Activated T-cell treated with anti-CD3 and anti-CD28 coated beads, Interleukin-2, amount 50 U/mL, for 1 hour (primary cell): ENCODE measurements around the gene EPHB2.
"Not testable (repeated sequence)": the region's sequence is repeated elsewhere in the genome, so short reads cannot be mapped to it uniquely, and the experiment has no call there.

ENCODE experiments used
- DNase-seq: peaks from one replicate; pipeline ENCODE4 v3.0.0-alpha.2; 2020

The EPHB2 gene

DNA sequence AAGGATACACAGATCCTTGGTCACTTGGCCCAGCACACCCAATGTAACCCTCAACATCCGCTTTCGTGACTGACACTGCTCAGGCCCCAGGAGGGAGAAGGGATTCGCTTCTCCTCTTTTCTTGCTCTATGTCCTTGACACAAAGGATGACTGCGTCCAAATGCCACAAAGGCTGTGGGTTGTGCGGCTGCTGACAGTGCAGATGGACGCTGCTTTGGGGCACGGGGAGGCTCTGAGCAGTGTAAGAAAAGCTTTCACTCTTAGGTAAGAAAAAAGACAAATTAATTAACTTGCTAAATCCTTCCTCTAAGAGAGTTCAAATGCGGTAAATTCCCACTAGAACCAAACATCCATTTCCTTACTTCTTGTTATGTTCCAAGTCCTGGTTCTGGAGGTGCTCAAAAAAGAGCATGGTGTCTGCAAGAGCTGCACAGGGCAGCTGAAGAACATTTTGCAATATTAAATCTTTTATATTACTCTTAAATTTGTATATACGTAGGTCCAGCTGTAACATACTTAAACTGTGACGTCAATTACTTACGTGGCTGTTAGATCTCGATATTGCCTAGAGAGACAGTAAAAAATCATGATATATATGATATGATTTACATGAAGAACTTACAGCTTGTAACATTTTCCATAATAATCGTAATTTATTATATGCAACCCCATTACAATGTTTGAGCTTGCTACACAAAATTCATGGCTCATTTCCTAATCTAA lies 19.4 kb upstream of the EPHB2 start:
- no peak for DNase-seq

DNA sequence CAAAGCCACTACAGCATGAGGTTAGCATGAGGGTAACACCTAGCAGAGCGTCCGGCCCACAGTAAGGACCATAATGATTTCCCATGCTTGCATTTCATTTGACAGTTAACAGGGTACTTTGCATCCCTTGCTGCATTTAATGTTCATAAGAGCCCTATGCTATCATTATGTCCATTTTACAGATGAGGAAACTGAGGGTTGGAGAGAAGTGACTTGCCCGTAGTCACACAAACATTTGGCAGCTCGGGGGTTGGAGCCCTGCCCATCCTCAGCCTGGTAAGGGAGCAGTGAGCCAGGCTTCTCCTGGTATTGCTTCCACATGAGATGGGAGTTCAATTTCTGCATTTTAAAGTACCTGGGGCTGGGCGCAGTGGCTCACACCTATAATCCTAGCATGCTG lies 16.5 kb upstream of the EPHB2 start:
- DNase-seq, result no peak

DNA sequence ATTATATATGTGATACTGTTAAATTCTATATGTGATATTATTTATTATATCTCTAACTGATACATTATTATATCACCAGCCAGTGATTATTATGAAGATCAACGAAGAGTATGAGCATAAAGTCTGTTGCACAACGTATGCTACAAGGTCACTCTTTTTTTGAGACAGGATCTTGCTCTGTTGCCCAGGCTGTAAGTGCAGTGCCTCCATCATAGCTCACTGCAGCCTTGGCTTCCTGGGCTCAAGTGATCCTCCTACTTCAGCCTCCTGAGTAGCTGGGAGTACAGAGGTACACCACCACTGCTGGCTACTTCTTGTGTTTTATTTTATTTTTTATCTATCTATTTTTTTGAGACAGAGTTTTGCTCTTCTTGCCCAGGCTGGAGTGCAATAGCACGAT lies 14.0 kb upstream of the EPHB2 start:
- no peak for DNase-seq

DNA sequence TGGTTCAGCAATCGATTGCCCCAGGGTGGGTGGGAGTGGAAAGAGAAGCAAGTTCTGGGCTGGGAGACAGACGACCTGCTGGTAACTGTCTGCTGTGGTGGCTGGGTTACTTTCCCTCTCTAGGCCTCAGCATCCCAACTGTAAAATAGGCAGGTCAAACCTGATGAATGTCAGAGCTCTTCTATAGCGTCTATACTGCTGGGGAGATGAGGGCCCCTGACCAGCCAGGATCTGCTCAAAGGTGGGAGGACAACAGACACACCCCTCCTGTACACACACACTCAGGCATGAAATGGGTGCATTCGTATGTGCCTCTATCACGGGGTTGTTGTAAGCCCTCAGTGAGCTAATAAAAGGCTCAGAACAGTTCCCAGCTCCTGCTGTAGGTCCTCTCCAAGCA lies 12.7 kb upstream of the EPHB2 start:
- no peak for DNase-seq

DNA sequence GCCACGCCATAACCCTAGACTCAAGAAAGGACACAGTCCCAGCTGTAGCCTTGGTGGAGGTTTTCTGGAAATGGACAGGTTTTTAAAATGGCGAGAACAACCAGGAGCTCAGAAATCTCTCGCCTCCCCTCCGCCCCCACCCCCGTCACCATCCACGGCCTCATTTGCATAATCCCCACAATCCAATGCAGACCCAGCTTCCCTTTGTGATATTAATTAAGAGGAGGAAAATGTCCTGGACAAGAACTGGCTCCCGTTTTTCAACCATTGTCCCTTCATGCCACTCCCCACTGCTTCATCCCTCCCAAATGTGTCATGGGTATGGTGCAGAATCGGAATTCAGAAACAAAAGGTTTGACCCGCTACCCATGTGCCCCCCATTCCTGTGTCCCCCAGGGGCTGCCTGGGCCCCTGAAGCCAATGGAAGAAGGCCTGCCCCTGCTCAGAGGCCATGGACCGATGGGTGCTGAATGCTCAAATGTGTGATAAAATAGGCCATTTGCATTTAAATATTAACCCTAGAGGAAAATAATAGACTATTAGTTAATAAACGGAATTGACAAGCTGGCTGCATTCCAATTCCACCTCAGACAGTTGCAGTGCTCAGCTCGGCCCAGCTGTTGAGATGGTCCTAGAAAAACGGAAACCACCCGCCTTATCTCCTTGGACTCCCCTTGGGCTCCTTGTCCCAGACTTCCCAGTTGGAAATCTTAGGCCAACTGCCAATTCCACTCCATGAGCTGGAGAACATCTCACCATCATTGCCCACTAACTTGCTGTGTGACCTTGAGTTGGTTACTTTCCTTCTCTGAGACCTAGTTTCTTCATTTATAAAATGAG lies 10.7 kb upstream of the EPHB2 start:
- DNase-seq, result no peak

DNA sequence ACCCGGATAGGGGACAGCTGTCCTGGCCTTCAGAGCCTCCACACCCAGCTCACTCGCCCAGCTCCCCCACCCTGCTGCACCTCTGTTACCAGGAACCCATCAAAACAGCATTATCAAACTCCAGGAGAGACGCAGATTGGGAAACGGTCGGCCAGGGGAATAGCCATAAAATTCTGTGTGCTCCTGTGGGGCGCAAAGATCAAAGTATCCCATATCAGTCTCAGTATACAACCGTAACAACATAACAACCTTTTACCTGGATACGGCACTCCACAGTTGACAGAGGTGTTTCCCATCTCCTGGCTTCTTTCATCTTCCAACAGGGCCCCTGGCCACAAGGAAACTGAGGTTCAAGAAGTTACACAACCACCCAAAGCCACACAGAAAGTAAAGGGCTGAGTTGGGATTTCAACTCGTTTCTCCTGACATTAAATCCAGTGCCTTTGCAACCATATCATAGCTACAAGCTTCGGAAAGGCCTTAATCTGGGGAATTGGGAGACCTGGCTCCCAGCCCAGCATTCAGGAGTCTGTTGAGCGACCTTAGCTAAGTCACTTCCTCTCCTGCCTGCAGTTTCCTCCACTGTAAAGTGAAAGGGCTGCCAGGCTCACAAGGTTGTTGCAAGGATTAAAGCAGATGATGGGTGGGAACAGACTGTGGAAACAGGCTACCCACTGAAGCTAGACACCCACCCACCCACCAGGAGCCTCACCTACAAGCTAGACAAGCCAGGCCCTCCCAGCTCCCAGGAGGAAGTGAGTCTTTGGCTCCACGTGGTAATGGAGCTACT lies 8.1 kb upstream of the EPHB2 start:
- no peak for DNase-seq

DNA sequence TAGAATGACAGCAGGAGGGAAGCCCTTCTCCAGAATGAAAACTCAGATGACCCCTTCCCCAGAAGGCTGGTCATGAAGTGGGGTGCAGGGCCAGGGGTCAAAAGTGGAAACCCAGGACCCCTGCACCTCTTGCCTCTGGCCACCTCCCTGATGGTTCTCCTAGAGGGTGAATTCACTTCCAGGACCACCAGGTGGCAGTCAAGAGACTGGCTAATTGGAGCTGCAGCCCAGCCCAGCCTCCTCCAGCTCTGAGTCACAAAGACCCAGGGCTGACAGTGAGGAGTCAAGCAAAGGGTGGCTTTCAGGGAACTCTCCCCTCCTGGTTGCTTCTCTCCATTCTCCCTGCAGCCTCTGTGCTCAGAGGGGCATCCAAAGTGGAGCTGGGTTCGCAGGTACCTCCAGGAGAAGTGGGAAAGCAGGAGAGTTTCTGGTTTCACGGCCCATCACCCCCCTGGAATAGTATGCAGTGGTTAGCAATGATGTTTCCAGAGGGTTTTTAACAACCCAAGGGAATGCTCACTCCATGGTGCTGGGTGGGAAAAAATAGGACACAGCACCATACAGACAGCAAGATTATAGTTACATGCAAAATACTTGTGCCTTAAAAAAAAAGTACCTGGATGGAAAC lies 6.1 kb upstream of the EPHB2 start:
- DNase-seq, result peak; percentile 58

DNA sequence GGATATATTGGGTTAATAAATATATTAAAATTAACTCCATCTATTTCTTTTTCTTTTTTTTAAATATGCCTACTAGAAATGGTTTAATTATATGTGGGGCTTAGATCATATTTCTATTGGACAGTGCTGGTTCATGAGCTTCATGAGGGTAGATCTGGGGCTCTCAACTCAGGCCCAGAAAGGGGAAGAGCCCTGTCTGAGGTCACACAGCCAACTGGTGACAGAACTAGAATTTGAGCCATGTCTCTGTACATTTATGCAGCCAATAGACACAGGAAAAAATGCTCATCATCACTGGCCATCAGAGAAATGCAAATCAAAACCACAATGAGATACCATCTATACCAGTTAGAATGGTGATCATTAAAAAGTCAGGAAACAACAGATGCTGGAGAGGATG lies 5.1 kb upstream of the EPHB2 start:
- DNase-seq, result no peak

DNA sequence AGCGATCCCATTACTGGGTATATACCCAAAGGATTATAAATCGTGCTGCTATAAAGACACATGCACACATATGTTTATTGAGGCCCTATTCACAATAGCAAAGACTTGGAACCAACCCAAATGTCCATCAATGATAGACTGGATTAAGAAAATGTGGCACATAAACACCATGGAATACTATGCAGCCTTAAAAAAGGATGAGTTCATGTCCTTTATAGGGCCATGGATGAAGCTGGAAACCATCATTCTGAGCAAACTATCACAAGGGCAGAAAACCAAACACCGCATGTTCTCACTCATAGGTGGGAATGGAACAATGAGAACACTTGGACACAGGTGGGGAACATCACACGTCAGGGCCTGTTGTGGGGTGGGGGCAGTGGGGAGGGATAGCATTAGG lies 4.5 kb upstream of the EPHB2 start:
- not testable (repeated sequence) for DNase-seq

DNA sequence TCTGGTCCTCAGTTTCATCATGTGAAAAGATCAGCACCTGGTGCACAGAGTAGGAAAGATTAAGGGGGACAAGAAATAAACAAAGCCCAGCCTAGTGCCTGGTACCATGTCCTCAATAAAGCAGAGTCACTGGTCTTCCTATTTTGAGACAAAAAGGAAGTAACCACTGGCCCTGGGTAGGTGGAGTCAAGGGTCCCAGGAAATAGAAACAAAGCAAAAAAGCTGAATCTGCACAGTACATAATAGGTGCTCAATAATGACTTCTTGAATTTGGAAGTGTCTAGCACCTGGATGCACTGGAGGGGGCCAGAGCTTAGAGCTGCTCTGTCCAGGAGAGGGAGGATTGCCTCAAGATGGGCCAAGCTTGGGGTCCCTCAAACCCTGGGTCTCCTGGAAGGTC lies 1.9 kb upstream of the EPHB2 start:
- DNase-seq, result no peak

DNA sequence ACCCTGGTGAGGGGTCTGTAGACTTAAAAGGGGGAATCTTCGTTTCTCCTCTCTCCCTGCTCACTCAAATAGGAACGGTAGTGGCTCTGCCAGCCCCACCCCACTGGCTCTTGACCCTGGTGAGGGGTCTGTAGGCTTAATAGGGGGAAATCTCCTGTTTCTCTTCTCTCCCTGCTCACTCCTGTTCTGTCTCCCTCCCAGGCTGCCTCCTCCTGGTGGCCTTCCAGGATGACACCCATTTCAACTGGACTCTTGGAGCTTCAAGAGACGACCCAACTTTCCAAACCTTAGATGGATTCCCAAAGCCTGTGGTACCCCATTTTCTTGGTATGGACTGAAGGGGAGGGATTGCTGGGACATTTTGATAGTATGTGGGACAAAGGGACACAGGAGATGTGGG lies 1.4 kb upstream of the EPHB2 start:
- DNase-seq, result no peak

DNA sequence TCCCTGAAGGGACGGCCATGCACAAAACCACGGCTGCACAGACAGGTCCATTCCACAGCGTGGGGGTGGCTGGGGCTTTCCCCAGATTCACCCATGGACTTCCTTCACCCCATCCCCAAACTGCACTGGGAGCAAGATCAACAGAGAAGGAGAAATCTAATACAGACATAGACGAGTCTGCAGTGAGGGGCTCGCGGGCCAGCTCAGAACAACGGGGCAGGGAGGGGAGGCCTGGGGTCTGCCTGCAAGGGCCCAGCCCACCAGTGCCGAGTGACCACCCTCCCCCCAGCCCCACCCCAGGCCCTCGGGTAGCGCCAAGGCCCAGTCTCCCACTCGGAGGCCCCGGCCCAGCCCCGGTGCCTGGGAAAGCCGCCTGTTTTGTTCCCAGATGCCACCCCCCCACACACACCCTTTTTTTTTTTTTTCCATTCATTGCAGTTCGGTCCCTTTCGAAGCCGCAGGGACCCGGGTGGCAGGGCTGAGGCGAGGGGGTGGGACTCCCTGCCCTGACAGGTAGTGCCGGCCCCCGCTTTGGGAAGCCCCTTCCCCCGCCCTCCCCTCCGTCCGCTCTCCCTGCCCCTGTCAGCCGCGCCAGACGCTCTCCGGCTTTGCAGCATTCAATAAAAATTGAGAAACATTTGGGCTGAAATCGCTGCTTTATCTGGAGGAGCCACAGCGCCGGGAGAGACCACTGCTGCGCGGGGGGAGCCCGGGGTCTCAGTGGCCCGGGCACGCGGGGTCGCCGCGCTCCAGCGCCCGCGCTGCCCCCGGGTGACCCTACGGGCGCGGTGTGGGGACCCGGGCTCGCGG lies 543 bp upstream of the EPHB2 start:
- peak; percentile 39 for DNase-seq

DNA sequence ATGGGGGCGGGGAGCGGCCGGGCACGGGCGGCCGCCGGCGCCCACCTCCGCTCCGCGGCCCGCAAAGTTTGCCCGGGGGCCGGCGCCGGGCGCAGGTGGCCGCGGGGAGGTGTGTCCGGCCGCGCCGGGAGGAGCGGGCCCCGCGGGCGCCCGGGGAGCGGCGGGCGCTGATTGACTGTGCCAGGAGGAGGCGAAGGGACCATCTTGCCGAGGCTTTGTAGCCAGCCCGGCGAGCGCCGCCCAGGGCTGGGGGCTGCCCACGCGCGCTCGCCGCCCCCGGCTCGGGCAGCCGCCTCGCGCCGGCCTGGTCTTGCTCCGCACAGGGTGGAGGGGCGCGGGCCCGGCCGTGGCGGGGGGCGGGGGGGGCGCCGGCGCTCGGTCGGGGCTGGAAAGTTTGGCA lies 432 bp downstream of the EPHB2 start:
- no peak for DNase-seq

DNA sequence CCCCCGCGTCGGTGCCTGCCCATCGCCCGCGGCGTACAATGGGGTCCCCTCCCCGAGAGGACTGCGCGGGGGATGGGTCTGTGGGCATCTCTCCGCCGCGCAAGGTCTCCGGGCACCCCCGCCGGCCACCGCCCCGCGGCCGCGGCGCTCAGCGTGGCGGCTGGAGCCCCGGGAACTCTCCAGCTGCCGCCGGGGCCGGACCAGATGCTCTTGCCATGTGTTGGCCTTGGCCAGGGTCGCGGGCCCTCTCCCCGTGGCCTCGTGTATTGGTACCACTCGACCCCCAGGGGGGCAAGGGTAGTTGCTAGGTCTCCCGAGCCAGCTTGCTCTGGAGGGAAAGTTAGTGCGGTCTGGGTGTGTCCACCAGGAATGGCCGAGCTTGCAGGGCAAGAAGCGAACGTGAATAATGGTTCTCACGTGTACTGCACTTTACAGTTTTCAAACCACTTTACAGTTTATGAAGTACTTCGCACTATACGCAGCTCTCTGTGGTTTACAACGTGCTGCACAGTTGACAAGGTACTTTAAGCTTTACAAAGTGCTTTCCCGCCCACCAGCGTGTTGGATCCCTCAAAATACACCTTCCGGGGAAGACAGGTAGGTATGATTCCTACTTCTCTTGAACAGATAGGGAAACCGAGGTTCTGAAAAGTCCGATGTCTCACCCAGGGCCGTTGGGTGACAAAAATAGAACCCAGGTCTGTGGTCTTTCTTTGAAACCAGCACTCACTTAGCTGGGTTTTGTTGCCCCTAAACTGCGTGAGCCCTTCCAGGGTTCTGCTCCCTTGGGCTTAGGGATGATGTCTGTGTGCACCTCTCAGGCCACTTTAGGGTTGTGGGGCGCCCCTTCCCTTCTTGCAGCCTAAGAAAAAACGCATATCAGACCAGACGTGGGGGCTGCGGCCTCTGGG lies 1.2 kb downstream of the EPHB2 start:
- no peak for DNase-seq

DNA sequence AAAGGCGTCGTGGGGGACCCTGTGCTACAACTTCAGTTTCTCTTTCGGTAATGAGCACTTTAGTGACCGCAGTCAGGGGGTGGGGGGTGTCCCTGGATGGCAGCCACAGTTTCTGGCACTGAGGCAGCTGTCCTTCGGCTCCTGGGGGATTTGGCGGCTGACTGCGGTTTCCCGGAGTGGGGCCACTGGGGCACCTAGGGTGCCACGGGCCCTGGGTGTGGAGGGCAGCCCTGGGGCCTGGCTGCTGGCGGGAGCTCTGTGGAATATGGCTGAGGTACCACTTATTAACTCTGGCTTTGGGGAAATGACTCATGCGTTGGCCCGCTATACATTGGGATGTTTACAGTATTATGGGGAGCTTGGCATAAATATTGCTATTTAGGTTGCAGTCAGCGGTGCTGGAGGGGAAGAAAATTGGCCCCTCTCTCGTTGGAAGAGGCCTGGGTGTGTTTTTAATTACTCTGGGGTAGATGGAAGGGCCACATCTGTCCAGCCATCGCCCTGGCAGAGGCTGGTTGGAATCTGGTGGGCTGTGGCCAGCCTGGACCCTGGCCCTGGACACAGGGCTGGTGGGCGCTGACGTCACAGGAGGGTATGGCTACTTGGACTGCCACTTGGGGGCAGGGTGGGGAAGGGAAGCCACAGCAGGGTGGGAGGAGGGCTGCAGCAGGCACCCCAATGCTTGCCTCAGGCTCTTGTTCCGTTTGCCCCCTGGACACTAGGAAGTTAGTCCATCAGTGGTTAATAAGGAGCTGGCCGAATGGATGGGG lies 2.0 kb downstream of the EPHB2 start:
- DNase-seq, result no peak

DNA sequence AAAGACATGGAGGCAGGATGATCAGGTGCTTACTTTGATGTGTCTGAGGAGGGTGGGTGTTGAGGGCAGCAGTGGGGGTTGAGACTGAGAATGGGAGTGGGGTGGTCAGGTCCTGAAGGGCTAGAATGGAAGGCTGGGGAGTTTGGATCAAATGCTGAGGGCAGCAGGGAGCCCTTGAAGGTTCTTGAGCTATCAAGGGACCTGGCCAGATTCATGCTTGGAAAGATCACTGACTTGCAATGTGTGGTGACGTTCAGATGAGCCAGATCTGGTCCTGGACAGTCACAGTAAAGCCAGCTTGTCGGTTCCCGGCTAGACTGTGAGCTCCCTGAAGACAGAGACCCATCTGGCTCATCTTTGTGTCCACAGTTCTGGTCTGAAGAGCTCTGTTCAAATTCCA lies 3.8 kb downstream of the EPHB2 start:
- DNase-seq, result no peak

DNA sequence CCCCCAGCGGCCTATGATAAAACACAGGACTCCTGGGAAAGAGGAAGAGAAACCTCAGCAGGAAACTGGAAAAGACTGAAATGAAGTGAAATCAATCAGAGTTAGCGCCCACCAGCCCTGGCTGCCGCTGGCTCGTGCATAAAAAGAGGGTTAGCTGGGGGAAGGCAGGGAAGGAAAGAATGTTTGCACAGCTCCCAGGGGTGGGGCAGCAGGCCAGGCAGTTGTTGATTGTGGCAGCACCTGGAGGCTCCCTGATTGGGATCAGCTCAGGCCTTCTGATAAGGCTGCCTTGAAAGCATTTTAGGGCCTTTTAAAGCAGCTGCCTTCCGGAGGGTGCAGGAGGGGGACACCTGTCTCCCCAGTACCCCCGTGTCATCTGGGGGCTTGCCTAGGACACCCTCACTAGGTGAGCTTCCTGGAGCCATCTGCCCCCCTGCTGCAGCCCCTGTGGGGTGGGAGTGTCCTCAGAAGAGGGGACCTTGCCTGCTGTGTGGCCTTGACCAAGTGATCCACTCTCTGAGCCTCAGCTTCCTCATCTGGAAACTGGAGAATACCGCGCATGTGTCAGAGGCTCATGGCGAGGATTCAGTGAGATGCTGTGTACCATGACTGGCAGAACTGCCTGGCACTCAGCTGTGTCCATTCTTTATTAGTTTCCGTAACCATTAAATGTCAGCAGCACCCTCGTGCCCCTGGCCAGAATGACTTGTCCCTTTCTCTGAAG lies 6.6 kb downstream of the EPHB2 start:
- no peak for DNase-seq

DNA sequence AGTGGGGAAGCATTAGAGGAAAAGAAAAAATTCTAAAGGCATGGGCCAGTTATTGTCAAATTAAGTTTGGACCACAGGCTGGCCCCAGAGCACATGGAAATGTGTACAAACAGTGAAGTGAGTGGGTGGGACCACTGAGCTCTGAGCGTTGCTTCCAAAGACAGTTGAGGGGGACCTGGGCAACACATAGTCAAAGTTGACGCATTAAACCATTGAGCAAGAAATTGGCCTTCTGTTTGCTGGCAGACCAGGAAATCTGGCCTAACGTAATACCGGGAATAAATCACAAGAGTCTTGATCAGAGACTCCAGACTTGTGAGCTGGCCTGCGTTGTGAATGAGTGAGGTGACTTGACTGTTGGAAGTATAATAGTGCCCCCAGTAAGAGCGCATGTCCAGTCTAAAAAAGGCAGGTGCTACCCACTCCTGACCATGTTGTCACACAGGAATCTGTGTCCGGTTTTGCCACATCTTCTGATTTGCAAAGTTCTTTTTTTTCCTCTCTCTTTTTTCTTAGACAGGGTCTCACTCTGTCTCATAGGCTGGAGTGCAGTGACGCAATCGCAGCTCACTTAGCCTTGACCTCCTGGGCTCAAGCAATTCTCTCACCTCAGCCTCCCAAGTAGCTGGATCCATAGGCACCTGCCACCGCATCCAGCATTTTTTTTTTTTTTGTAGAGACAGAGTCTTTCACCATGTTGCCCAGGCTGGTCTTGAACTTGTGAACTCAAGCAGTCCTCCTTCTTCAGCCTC lies 10.7 kb downstream of the EPHB2 start:
- DNase-seq, result no peak
